ENCODE measurements around the gene FBP2. TPM values are rescaled to one million over a fixed set of nuclear protein-coding genes. Genes with fewer than 3 reads are reported as not detected.

Gene FBP2
- polyA plus RNA-seq, 1 donor (not counting 4 experiments of a cell fraction or from before 2014, with no cell fraction given): not detected

DNA sequence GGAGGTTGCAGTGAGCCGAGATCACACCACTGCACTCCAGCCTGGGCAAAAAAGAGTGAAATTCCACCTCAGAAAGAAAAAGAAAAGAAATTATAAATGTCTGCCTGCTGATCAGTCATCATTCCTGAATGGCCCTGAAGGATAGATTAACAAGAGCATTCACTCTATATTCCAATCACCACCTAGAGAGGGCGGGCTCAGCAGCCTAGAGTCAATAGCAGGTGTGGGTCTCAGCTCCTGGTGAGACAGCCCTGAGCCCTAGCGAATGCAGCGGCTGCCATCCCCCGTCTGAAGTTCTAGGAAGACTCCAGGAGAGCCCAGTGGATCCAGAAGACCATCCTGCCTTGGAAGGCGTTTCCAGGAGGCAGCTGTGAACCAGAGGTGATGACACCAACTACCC, 33.7 kb upstream of the FBP2 start:
- no peak for DNase-seq (ENCODE audit: low read depth, low spot score)
- dilution Hi-C loops (cut with MboI; ENCODE audit: extremely low pct_ligation_motif_present, low sequenced_read_pairs): no loop called here
- Histone ChIP-seq H3K79me2 (ENCODE audit: control insufficient read depth, insufficient read depth, low read length) (no peaks in the 10 kb centered on the region), H3K9me1 (ENCODE audit: control insufficient read depth, extremely low read depth, insufficient read depth, low read length) (no peaks in the 10 kb centered on the region), H3K9ac (ENCODE audit: control insufficient read depth, extremely low read depth, insufficient read depth, low read length) (no peak overlapping the region), H3K4me3 (ENCODE audit: control insufficient read depth in 2 of 3, extremely low read depth in 1 of 3, insufficient read depth in 2 of 3, low read depth in 1 of 3, low read length in 3 of 3) (no peak overlapping the region), H4K20me1 (ENCODE audit: control insufficient read depth, extremely low read depth, insufficient read depth, low read length) (no peaks in the 10 kb centered on the region), H3K27ac (ENCODE audit: control insufficient read depth, insufficient read depth, low read length) (no peak overlapping the region), H3K9me3 (ENCODE audit: control insufficient read depth, low read depth, low read length) (no peaks in the 10 kb centered on the region), H2AFZ (ENCODE audit: control insufficient read depth, low read length) (no peak overlapping the region), H3K4me2 (ENCODE audit: control insufficient read depth, extremely low read depth, insufficient read depth, low read depth, low read length) (no peak overlapping the region), H3K36me3 (ENCODE audit: control insufficient read depth in 2 of 2, extremely low read depth in 1 of 2, insufficient read depth in 2 of 2, low read length in 2 of 2) (no peaks in the 10 kb centered on the region), H3K27me3 (ENCODE audit: control insufficient read depth, extremely low read depth, insufficient read depth, low read length) (no peaks in the 10 kb centered on the region), H3K4me1 (ENCODE audit: control insufficient read depth, extremely low read depth, insufficient read depth, low read length) (peaks cover 19% of the 10 kb centered on the region)
- no peak for TF ChIP-seq EZH2 (IDR thresholded peaks at IDR 0.05; ENCODE audit: low read length)
- TF ChIP-seq, protein P1, sequence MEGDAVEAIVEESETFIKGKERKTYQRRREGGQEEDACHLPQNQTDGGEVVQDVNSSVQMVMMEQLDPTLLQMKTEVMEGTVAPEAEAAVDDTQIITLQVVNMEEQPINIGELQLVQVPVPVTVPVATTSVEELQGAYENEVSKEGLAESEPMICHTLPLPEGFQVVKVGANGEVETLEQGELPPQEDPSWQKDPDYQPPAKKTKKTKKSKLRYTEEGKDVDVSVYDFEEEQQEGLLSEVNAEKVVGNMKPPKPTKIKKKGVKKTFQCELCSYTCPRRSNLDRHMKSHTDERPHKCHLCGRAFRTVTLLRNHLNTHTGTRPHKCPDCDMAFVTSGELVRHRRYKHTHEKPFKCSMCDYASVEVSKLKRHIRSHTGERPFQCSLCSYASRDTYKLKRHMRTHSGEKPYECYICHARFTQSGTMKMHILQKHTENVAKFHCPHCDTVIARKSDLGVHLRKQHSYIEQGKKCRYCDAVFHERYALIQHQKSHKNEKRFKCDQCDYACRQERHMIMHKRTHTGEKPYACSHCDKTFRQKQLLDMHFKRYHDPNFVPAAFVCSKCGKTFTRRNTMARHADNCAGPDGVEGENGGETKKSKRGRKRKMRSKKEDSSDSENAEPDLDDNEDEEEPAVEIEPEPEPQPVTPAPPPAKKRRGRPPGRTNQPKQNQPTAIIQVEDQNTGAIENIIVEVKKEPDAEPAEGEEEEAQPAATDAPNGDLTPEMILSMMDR (optimal IDR thresholded peaks at IDR 0.05 in 1 of 3, IDR thresholded peaks at IDR 0.05 in 1 of 3, conservative IDR thresholded peaks at IDR 0.05 in 1 of 3; ENCODE audit: extremely low read depth in 1 of 3, insufficient read depth in 2 of 3, low read length in 3 of 3): no peak
- no peak for FAIRE-seq

DNA sequence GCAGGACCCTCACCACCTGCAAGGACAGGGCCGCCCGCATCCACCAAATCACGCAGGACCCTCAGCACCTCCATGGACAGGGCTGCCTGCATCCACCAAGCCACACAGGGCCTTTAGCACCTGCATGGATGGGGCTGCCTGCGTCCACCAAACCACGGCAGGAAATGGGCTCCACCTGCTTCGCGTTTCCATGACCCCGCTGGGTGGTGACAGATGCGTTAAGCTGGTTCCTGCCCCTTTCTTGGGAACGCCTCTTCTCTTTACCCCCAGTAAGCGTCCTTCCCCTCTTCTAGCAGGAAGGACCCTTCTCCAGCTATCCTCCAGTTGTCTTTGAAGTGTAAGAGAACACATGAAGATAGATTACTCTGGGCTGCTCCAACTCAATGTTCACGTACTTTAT, 32.2 kb upstream of the FBP2 start:
- Histone ChIP-seq H3K9ac (ENCODE audit: control insufficient read depth, extremely low read depth, insufficient read depth, low read length) (no peak overlapping the region), H3K9me1 (ENCODE audit: control insufficient read depth, extremely low read depth, insufficient read depth, low read length) (no peaks in the 10 kb centered on the region)

More for the DNA sequence above, 32.2 kb upstream of the FBP2 start:
- H3K9me3 ChIP-seq (ENCODE audit: control insufficient read depth, low read depth, low read length): no peaks in the 10 kb centered on the region
- no peaks in the 10 kb centered on the region for H3K36me3 ChIP-seq (ENCODE audit: control insufficient read depth in 2 of 2, extremely low read depth in 1 of 2, insufficient read depth in 2 of 2, low read length in 2 of 2)
- no peaks in the 10 kb centered on the region for H4K20me1 ChIP-seq (ENCODE audit: control insufficient read depth, extremely low read depth, insufficient read depth, low read length)
- no peaks in the 10 kb centered on the region for H3K27me3 ChIP-seq (ENCODE audit: control insufficient read depth, extremely low read depth, insufficient read depth, low read length)
- dilution Hi-C loops (cut with MboI; ENCODE audit: extremely low pct_ligation_motif_present, low sequenced_read_pairs): no loop called here
- no peak overlapping the region for H2AFZ ChIP-seq (ENCODE audit: control insufficient read depth, low read length)
- no peaks in the 10 kb centered on the region for H3K79me2 ChIP-seq (ENCODE audit: control insufficient read depth, insufficient read depth, low read length)
- no peak overlapping the region for H3K4me2 ChIP-seq (ENCODE audit: control insufficient read depth, extremely low read depth, insufficient read depth, low read depth, low read length)
- DNase-seq (ENCODE audit: low read depth, low spot score): no peak
- H3K4me1 ChIP-seq (ENCODE audit: control insufficient read depth, extremely low read depth, insufficient read depth, low read length): peaks cover 6% of the 10 kb centered on the region
- FAIRE-seq: no peak
- H3K27ac ChIP-seq (ENCODE audit: control insufficient read depth, insufficient read depth, low read length): no peak overlapping the region
- TF ChIP-seq, protein P1 (optimal IDR thresholded peaks at IDR 0.05 in 1 of 3, IDR thresholded peaks at IDR 0.05 in 1 of 3, conservative IDR thresholded peaks at IDR 0.05 in 1 of 3; ENCODE audit: extremely low read depth in 1 of 3, insufficient read depth in 2 of 3, low read length in 3 of 3): no peak
- TF ChIP-seq EZH2 (IDR thresholded peaks at IDR 0.05; ENCODE audit: low read length): no peak
- no peak overlapping the region for H3K4me3 ChIP-seq (ENCODE audit: control insufficient read depth in 2 of 3, extremely low read depth in 1 of 3, insufficient read depth in 2 of 3, low read depth in 1 of 3, low read length in 3 of 3)
